HCT116 (cell line): ENCODE data around the gene ATP8A2. TPM values are rescaled to one million over a fixed set of nuclear protein-coding genes. Genes with fewer than 3 reads are reported as not detected.

Source experiments
- ATAC-seq: fragments of 200-7000 bp; cut with Tn5 transposase; 2 replicates; pipeline ENCODE4 v1.9.1; 2020; ENCODE audit warnings: mild to moderate bottlenecking, moderate library complexity
- BruUV-seq: library from RNA; stranded (reverse); fragments of 400-500 nt; replicated peaks from 2 replicates; lab custom pipeline; 2021; lab: Mats Ljungman, UMichigan
- CTCF ChIA-PET: fragments of 300-600 bp; sonication (Branson Sonifier 250); formaldehyde crosslinking; loops from one replicate; lab custom pipeline; 2021; ENCODE audit warnings: antibody characterized with exemption; lab: Charles Lee
- POLR2A ChIA-PET: fragments of 300-600, 350-600 bp; sonication (Branson Sonifier 250); formaldehyde crosslinking; loops from one replicate; lab custom pipeline; 2021; ENCODE audit warnings: antibody characterized with exemption; lab: Charles Lee
- RAD21 ChIA-PET, 2 experiments: fragments of 300-600 bp; sonication (Branson Sonifier 250); formaldehyde crosslinking; loops; one replicate each; lab custom pipeline; 2023; ENCODE audit warnings: low total read pairs in 2 of 2; ENCODE audit not compliant: uncharacterized antibody in 2 of 2, unreplicated experiment in 2 of 2, low non-redundant PET in 1 of 2; lab: Charles Lee
- DNase-seq: peaks from one replicate; pipeline ENCODE4 v3.0.0-alpha.2; 2010; ENCODE audit warnings: low read depth, low spot score
- H2AFZ ChIP-seq: fragments of 200-600 bp; shearing (Covaris generic), sonication (generic); 2 replicates; pipeline ENCODE4 v1.6.1; 2017; ENCODE audit warnings: low read depth, mixed run types, mixed read lengths, antibody characterized with exemption, low read length; ENCODE audit not compliant: poor library complexity, severe bottlenecking
- H3K27ac ChIP-seq: 2 replicates; pipeline ENCODE4 v1.5.1; 2012; ENCODE audit warnings: low read depth, low read length
- H3K27me3 ChIP-seq: fragments of 200-600 bp; sonication (generic); 2 replicates; pipeline ENCODE4 v1.6.1; 2016; ENCODE audit warnings: mixed run types, low read length, mixed read lengths; ENCODE audit not compliant: insufficient read depth
- H3K36me3 ChIP-seq, 2 experiments: fragments of 200-500 bp in 1 of 2; fragments of 200-600 bp in 1 of 2; sonication (Bioruptor generic) in 1 of 2; sonication (generic) in 1 of 2; 2 replicates each; pipeline versions ENCODE4 v1.5.1 to v1.6.1; 2014 to 2016; ENCODE audit warnings: low read length in 2 of 2, inconsistent platforms in 1 of 2, mixed read lengths in 1 of 2, mixed run types in 1 of 2; ENCODE audit not compliant: insufficient read depth in 2 of 2, control insufficient read depth in 1 of 2
- H3K4me1 ChIP-seq, 2 experiments: fragments of 200-600 bp in 1 of 2; sonication (generic) in 1 of 2; 2 replicates each; pipeline versions ENCODE4 v1.5.1 to v1.6.1; 2012 to 2017; ENCODE audit warnings: low read length in 2 of 2, inconsistent platforms in 1 of 2, mild to moderate bottlenecking in 1 of 2, mixed read lengths in 1 of 2, mixed run types in 1 of 2, moderate library complexity in 1 of 2; ENCODE audit not compliant: insufficient read depth in 2 of 2, control insufficient read depth in 1 of 2
- H3K4me2 ChIP-seq: fragments of 200-600 bp; sonication (generic); 2 replicates; pipeline ENCODE4 v1.6.1; 2017; ENCODE audit warnings: mixed run types, low read length, mixed read lengths
- H3K4me3 ChIP-seq, 2 experiments: fragments of 200-600 bp in 1 of 2; sonication (generic) in 1 of 2; replicated peaks in 1 of 2; 2 replicates each; pipeline ENCODE4 v1.5.1; 2011 to 2016; ENCODE audit warnings: low read length in 2 of 2, control low read depth in 1 of 2, low read depth in 1 of 2, mild to moderate bottlenecking in 1 of 2, mixed read lengths in 1 of 2, mixed run types in 1 of 2
- H3K79me2 ChIP-seq: fragments of 200-600 bp; sonication (generic); 2 replicates; pipeline ENCODE4 v1.6.1; 2017; ENCODE audit warnings: mild to moderate bottlenecking, mixed run types, low read length, moderate library complexity, mixed read lengths; ENCODE audit not compliant: insufficient read depth
- H3K9ac ChIP-seq: fragments of 200-600 bp; sonication (generic); 2 replicates; pipeline ENCODE4 v1.6.1; 2016; ENCODE audit warnings: low read length, mixed read lengths
- H3K9me2 ChIP-seq: fragments of 200-600 bp; sonication (generic), shearing (Covaris generic); 2 replicates; pipeline ENCODE4 v1.6.1; 2017; ENCODE audit warnings: mixed run types, mild to moderate bottlenecking, moderate library complexity; ENCODE audit not compliant: insufficient read depth
- H3K9me3 ChIP-seq, 2 experiments: fragments of 200-500 bp in 1 of 2; fragments of 200-600 bp in 1 of 2; sonication (Bioruptor generic) in 1 of 2; sonication (generic) in 1 of 2; 2 replicates each; pipeline ENCODE4 v1.6.1; 2014 to 2017; ENCODE audit warnings: low read length in 2 of 2, mixed read lengths in 2 of 2, inconsistent platforms in 1 of 2, low read depth in 1 of 2, mild to moderate bottlenecking in 1 of 2, mixed run types in 1 of 2, moderate library complexity in 1 of 2; ENCODE audit not compliant: control insufficient read depth in 1 of 2, insufficient read depth in 1 of 2
- H4K20me1 ChIP-seq: fragments of 200-600 bp; sonication (generic), shearing (Covaris generic); 2 replicates; pipeline ENCODE4 v1.6.1; 2017; ENCODE audit warnings: mixed run types, mild to moderate bottlenecking, moderate library complexity; ENCODE audit not compliant: insufficient read depth
- EGR1 ChIP-seq: IDR thresholded peaks from 2 replicates; pipeline ENCODE4 v1.6.1; 2012; ENCODE audit warnings: low read depth
- EZH2 ChIP-seq: fragments of 200-600 bp; sonication (generic); IDR thresholded peaks from 2 replicates; pipeline ENCODE4 v1.6.1; 2017; ENCODE audit warnings: antibody characterized with exemption, mixed run types
- EZH2phosphoT487 ChIP-seq: fragments of 200-600 bp; IDR thresholded peaks from 2 replicates; pipeline ENCODE4 v1.6.1; 2018; ENCODE audit warnings: antibody characterized with exemption, borderline replicate concordance
- POLR2A ChIP-seq: IDR thresholded peaks from 2 replicates; pipeline ENCODE4 v1.7.0; 2011; ENCODE audit warnings: borderline replicate concordance; ENCODE audit not compliant: insufficient read depth, insufficient read length; ENCODE audit errors: extremely low read depth
- SRF ChIP-seq: IDR thresholded peaks from 2 replicates; pipeline ENCODE4 v1.6.1; 2012; ENCODE audit warnings: low read depth
- TCF7L2 ChIP-seq: IDR thresholded peaks from 2 replicates; pipeline ENCODE4 v1.7.0; 2011; ENCODE audit warnings: borderline replicate concordance, inconsistent platforms; ENCODE audit not compliant: insufficient read depth, insufficient read length; ENCODE audit errors: extremely low read depth
- YY1 ChIP-seq: IDR thresholded peaks from 2 replicates; pipeline ENCODE4 v1.6.1; 2011; ENCODE audit warnings: low read length, low read depth, moderate library complexity, mild to moderate bottlenecking; ENCODE audit not compliant: insufficient replicate concordance; ENCODE audit errors: extremely low read depth
- ZNF274 ChIP-seq: fragments of 200-500 bp; sonication (Bioruptor generic); IDR thresholded peaks from 2 replicates; pipeline ENCODE4 v1.6.1; 2014; ENCODE audit warnings: mild to moderate bottlenecking, low read depth, low read length, inconsistent platforms
- intact Hi-C: fragments of 100-400 bp; cut with micrococcal nuclease; formaldehyde crosslinking; loops from 2 replicates; pipeline ENCODE4 v1.10.0; 2022
- total RNA-seq: library from RNA; stranded (reverse); gene quantifications from one replicate; pipeline ENCODE4 v1.2.1, GENCODE V29; 2021; ENCODE audit not compliant: unreplicated experiment
- TF ChIP-seq, protein P1 (sequence below): IDR thresholded peaks from 2 replicates; pipeline ENCODE4 v1.6.1; 2011; ENCODE audit warnings: mild to moderate bottlenecking, low read length, moderate library complexity; ENCODE audit not compliant: insufficient replicate concordance; ENCODE audit errors: extremely low read depth
- TF ChIP-seq, protein P2 (sequence below): IDR thresholded peaks from 2 replicates; pipeline ENCODE4 v1.6.1; 2012
- TF ChIP-seq, protein P3 (sequence below): IDR thresholded peaks from 2 replicates; pipeline ENCODE4 v1.6.1; 2012

The ATP8A2 gene
- total RNA-seq, 1 experiment from 2014 or later, result not detected

DNA sequence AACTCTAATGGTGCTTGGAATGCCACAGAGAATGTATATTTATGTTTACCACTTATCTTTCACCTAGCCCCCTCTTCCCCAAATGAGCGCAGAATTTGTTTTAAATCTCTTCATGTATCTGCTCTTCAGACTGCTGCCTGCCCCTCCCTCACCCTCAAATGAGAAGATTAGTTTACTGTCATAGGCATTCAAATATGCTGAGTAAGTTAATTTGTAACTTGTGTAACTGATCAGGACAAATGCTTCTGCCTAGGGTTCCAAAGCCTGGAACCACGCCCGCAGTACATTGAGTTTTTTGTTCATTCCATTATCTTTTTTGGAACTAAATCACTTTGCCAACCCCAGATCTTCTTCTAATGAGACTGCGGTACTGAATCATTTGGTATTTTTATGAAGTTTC, 74.5 kb downstream of the ATP8A2 start:
- no TSS peak for BruUV-seq

More for the DNA sequence above, 74.5 kb downstream of the ATP8A2 start:
- Histone ChIP-seq H2AFZ (no peak overlapping the region), H3K9ac (no peak overlapping the region), H3K79me2 (no peaks in the 10 kb centered on the region), H3K27ac (no peak overlapping the region), H3K36me3 (no peaks in the 10 kb centered on the region), H3K9me3 (no peaks in the 10 kb centered on the region), H4K20me1 (no peaks in the 10 kb centered on the region), H3K4me3 (no peak overlapping the region), H3K27me3 (peaks cover 62% of the 10 kb centered on the region), H3K9me2 (no peaks in the 10 kb centered on the region), H3K4me2 (no peak overlapping the region), H3K4me1 (no peaks in the 10 kb centered on the region)
- CTCF ChIA-PET, result no interaction called here
- RAD21 ChIA-PET, result no interaction called here
- no peak for DNase-seq
- POLR2A ChIA-PET, result interaction anchor here (1.3 kb wide), 1 partner anchor 13 kb away, joined by 3 read pairs; no protein-coding TSS in a partner anchor
- no peak for ATAC-seq
- intact Hi-C loops, result no loop called here
- TF ChIP-seq ZNF274 (no peak), TCF7L2 (no peak), SRF (no peak), EZH2 (no peak), EZH2phosphoT487 (no peak), POLR2A (no peak), YY1 (no peak), EGR1 (no peak)
- TF ChIP-seq, protein P1, sequence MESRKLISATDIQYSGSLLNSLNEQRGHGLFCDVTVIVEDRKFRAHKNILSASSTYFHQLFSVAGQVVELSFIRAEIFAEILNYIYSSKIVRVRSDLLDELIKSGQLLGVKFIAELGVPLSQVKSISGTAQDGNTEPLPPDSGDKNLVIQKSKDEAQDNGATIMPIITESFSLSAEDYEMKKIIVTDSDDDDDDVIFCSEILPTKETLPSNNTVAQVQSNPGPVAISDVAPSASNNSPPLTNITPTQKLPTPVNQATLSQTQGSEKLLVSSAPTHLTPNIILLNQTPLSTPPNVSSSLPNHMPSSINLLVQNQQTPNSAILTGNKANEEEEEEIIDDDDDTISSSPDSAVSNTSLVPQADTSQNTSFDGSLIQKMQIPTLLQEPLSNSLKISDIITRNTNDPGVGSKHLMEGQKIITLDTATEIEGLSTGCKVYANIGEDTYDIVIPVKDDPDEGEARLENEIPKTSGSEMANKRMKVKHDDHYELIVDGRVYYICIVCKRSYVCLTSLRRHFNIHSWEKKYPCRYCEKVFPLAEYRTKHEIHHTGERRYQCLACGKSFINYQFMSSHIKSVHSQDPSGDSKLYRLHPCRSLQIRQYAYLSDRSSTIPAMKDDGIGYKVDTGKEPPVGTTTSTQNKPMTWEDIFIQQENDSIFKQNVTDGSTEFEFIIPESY, result no peak
- TF ChIP-seq, protein P2, sequence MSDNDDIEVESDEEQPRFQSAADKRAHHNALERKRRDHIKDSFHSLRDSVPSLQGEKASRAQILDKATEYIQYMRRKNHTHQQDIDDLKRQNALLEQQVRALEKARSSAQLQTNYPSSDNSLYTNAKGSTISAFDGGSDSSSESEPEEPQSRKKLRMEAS, result no peak
- TF ChIP-seq, protein P3, sequence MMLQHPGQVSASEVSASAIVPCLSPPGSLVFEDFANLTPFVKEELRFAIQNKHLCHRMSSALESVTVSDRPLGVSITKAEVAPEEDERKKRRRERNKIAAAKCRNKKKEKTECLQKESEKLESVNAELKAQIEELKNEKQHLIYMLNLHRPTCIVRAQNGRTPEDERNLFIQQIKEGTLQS, result no peak
- TF ChIP-seq, all 23 proteins: peak for 0
